KG1 (cell line): ENCODE measurements around the gene ABCG5.

Source experiments
- DNase-seq: peaks from one replicate; lab custom pipeline; 2025; lab: John Stamatoyannopoulos, UW

The ABCG5 gene

GRCh38 chr2:43838560-43839267 lies at the start of gene ABCG5, which contains the start of gene ABCG8:
TSS of gene ABCG5 (minus strand) at chr2:43838839. CDS start at chr2:43838679, 160 bp downstream.
TSS of gene ABCG8 (plus strand) at chr2:43838971. CDS start at chr2:43839054, 83 bp downstream.
- no peak for DNase-seq

DNA sequence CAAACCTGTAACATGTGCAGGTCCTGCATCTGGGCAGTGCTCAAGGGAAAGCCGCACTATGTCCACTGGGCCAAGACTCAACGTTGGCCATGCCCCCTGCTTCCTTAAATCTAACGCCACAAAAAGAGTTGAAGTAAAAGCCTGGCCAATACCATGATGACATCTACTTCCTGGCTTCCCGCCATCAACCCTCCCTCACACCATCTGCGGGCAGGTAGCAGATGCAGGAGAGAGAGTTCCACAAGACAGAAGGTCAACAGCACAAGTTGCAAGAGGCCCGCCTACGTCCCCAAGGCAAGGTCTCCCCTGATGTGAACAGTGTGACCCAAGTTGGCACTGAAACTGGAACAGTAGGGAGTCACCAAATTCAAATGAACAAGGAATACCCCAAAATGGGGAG lies 48.5 kb upstream of the ABCG5 start:
- no peak for DNase-seq

DNA sequence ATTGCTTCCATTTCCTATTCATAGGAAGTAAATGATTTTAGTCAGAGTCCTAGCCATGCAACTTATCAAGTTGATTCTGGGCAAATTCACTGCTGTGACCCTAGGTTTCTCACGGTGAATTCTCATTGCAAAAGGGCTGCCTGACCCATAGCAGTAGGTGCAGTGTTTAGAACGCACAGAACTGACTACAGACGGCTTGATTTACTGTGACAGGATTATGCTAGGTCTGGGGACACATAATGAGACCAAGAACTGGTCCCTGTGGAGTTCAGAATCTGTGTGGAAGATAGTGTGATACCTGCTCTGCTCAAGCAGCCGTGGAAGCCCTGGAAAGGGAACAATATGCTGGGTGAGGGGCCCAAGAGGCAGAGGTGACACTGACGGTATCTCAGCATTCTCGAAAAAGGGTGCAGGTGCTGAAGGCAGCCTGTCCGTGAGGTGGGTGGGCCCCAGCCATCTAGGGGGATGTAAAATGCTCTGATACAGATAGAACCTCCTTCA lies 46.5 kb upstream of the ABCG5 start:
- no peak for DNase-seq

- DNase-seq, result no peak
These were observed 46.0 kb upstream of the ABCG5 start for GRCh38 chr2:43884689-43885088.

DNA sequence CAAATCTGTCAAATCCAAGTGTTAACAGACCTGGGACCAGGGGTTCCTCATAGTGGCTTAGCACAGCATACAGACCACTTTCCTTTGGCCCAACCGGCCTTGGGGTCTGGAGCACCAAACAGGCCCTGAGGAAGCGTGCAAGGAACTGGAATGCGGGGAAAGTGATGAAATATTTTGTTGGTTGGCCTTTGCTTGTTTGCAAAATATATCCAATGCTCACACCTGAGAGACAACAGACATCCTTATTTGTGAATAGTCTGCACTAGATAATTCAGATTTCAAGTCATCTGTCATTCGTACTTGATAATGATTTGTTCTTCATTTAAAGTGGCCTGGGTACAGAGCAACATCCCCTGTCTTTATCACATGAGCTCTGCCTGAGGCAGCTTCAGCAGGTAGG lies 43.7 kb upstream of the ABCG5 start:
- DNase-seq, result no peak

DNA sequence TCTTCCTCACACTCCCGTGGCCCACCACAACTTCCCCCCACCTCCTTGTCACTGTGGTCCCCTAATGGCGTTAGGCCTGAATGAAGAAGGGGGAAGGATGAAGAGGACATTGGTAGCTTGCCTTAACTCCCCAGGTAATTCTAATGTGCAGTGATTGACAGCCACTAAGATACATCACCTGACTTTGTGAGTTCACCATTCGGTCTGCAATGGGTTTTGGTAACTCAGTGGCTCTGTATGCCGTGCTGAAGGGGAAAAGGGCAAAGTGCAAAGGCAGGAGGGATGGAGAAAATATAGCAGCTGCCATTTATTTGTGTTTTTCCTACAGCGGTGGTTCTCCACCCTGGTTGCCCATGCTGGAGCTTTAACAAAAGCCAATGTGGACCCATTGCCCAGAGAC lies 42.3 kb upstream of the ABCG5 start:
- DNase-seq, result no peak

DNA sequence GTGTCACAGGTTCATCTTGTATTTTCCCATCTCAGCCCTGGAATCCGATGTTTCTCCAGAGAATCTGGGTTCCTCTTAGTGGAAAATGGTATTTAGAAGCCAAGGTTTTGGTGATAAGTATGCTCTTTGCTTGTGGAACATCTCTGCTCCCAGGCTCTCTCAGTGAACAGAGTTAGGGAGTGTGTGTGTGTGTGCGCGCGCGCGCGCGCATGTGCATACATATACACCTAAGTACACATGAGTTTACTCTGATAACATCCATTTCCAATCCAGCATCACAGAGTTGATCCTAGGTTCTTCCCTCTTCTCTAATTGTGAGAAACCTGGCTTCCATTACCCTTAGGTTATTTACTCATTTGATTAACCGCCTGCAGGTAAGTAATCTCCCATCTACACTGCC lies 41.8 kb upstream of the ABCG5 start:
- DNase-seq, result no peak

GRCh38 chr2:43879261-43879660 lies 40.6 kb upstream of the ABCG5 start:
- no peak for DNase-seq

DNA sequence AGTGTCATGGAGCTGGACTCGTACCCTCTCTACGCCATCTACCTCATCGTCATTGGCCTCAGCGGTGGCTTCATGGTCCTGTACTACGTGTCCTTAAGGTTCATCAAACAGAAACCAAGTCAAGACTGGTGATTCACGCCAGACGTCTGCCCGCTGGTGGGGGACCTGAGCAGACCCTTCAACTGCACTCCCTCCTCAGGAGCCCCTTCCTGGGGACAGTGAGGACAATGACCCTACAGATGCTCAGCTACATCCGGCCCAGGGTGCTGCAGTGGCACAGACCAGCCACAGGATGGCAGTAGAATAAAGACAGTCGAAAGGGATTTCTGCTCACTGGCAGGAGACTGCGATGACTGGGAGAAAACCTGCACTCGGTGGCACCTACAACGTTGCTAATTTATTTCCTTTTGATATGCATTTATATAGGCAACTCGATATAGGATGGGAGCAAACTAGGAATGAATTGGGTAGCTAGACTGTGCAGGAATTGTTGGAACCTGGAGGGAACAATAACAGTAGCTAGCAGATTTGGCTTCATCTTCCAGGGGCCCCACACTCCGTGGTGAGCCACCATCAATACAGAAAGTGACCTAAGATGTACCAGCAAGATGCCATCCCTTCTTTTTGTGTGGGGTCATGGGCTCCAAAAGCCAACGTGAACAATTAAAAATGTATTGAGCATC lies 39.3 kb upstream of the ABCG5 start:
- peak; percentile 24 for DNase-seq

DNA sequence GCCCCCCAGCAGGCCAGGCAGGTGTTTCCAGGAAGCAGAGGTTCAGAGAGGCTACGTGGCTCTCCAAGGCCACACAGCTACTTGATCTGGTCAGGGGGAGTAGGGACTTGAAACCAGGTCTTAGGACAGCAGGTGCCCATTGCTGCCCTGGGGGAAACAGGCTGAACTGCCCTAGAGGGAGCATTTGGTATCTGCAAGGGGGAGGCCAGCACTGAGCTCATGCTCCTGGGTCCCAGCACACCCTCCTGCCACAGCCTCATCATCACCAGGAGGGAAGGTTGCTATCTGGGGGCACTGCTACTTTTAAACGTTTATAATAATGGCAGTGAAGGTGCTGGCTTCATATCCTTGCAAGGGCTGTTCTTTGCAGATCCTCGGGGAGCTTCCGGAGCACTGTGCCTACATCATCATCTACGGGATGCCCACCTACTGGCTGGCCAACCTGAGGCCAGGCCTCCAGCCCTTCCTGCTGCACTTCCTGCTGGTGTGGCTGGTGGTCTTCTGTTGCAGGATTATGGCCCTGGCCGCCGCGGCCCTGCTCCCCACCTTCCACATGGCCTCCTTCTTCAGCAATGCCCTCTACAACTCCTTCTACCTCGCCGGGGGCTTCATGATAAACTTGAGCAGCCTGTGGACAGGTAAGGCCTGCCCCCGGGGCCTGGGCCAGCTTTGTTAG lies 36.3 kb upstream of the ABCG5 start:
- no peak for DNase-seq

DNA sequence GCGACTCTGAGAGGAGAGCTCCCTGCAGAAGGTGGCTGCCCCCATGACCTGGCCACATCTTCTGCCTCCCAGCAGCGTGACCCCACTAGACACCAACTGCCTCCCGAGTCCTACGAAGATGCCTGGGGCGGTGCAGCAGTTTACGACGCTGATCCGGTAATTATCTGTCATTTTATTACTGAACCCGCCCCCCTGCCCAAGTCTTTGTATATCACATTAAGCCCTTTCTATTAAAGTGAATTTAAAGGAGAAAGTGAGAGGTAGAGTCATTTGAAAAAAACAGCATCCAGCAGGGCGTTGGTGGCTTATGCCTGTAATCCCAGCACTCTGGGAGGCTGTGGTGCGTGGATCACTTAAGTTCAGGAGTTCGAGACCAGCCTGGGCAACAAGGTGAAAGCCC lies 33.5 kb upstream of the ABCG5 start:
- no peak for DNase-seq

- DNase-seq, result no peak
These were observed 16.7 kb upstream of the ABCG5 start for GRCh38 chr2:43855292-43855691.

DNA sequence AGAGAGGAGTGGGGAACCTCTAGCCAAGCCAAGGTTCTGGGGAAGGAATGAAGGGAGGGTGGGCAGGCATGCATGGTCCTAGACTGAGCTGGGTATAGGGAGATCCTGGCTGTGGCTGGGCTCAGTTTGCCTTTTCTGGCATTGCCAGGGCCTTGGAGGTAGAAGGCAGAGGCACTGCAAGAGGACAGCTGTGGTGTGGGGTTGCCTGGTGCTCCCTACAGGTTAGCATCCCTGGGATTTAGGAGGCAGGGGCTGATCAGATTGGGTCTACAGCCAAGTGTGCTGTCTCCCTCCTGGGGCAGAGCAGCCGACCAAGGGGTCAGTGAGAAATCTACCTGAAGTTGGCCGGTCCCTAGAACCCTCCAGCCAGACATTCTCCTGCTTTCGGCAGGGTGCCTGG lies 16.0 kb upstream of the ABCG5 start:
- DNase-seq, result no peak

DNA sequence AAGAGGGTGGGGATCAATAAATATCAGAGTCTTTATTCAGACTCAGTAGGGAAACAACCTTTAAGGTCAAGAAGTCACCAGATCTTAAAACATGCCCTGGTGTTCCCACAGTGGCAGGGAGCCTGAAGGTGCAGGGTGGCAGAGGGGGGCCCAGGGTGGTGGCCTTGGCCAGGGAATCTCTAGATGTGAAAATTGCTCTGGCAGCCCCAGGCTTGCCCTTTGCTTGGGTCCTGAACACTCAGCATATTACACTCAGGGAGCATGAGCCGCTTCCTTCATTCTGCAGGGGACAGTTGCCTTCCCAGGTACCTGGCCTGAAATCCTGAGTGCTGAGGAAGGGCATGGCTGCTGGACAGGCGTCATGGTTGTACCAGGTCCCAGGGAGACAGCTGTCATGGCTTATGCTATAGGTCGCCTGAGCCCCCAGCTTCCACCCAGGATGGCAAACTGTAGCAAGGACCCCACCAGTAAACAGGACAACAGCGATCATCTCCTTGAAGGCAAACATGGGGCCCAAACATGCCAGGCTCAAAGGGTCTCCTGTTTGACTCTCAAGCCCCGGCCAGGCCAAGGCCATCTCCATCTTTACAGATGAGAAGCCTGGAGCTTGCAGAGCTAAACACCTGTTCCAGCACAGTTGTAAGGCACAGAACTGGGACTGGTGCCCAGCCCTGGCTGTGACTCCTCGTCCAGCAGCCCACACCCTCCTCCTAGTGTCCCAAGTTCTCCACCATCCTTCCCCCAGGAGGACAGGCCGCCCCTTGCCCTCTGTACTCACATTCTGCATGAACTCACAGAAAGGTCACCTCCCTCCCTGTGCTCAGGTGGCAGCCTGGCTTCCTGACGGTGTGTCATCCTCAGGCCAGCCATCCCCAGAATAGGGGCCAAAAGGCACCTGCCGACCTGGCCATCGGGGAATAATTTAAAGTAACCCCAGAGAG lies 14.8 kb upstream of the ABCG5 start:
- DNase-seq, result no peak

GRCh38 chr2:43852196-43852730 lies 13.6 kb upstream of the ABCG5 start:
- no peak for DNase-seq

DNA sequence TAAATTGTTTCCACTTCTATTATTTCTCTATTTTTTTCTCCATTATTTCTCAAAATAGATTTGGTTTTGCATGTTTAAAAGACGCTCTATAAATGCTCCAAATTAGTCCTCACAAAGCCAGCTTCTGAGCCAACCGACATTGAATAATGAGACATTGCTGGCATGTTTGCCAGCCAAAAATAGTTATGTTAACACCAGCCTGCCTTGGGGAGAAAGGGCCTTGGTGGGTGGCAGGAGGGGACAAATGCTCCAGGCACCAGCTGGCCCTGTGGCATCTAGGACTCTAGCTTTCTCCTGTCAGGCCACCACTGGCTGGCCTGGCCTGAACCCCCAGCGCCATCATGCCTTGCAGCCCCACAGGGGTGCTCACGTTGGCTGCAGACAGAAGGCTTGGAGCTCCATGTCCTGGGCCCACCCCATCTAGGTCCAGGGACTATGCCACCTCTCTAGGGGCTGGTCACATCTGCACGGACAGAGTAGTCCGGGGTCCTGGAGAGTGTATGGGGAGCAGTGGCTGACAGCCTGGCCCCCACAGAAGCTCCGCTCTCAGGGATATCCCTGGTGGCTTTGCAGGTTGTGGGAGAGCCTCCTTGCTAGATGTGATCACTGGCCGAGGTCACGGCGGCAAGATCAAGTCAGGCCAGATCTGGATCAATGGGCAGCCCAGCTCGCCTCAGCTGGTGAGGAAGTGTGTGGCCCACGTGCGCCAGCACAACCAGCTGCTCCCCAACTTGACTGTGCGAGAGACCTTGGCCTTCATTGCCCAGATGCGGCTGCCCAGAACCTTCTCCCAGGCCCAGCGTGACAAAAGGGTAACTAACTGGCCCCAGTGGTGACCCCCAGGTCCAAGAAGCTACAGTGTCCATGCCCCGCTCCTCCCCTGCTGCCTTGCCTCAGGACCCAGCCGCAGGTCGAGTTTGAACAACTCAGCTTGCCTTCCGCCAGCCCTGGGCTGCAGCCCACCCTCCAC lies 12.7 kb upstream of the ABCG5 start:
- no peak for DNase-seq

GRCh38 chr2:43848214-43848613 lies 9.6 kb upstream of the ABCG5 start:
- no peak for DNase-seq

GRCh38 chr2:43846140-43846793 lies 7.6 kb upstream of the ABCG5 start:
- no peak for DNase-seq

- DNase-seq, result no peak
These were observed 6.5 kb upstream of the ABCG5 start for GRCh38 chr2:43845181-43845580.

GRCh38 chr2:43842866-43843226 lies 4.2 kb upstream of the ABCG5 start:
- no peak for DNase-seq
